HG03521 (cell line): ENCODE measurements around the gene SERTAD2.

Source experiments
- ATAC-seq: cut with Tn5 transposase; IDR thresholded peaks from one replicate; pipeline ENCODE4 v1.9.1; 2021; ENCODE audit warnings: mild to moderate bottlenecking, moderate library complexity; ENCODE audit not compliant: unreplicated experiment

The SERTAD2 gene, protein sequence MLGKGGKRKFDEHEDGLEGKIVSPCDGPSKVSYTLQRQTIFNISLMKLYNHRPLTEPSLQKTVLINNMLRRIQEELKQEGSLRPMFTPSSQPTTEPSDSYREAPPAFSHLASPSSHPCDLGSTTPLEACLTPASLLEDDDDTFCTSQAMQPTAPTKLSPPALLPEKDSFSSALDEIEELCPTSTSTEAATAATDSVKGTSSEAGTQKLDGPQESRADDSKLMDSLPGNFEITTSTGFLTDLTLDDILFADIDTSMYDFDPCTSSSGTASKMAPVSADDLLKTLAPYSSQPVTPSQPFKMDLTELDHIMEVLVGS

DNA sequence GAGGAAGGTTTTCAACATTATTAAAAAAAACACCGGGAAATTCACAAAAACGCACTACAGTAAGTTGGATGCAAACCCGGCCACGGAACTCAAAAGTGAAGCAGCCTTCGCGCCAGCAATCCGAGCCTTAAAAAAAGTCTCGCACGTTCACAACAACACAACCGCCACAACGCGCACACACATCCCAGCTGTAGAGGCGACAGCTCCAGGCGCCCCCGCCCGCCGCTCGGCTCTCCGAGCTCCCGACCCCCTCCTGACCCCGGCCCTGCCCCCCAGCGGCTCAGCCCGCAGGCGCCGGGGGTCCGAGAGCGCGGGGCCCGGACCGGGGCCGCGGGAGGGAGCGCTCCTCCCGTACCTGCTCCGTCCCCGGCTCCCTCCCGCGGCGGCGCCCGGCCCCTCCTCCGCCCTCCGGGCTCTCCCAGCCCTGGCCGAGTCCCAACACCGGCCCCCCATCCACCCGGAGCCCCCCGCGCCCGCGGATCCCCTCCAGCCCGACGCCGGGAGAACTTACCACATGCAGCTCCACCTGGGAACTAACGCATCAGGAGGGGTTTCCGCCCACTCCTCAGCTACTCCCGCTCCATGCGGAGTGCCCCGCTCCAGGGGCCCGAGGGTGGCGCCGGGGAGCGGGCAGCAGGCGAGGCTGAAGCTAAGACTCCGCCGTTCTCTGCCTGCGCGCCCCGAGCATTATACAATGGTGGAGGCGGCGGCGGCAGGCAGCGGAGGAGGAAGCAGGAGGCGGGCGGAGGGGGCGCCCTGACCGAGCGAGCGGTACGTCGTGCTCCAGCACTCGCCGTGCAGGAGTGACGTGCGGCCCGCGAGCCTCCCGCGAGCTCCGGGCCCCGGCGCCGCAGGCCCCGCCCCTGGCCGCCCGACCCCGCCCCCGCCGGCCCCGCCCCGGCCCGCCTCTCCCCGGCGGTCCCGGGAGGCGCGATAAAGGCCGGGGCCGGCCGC lies at the start of gene SERTAD2:
TSS of gene SERTAD2 (minus strand) at position 805 of the 954 bp plus-strand sequence. CDS start 17,042 bp downstream, outside the sequence.
- ATAC-seq = peak; percentile 68

DNA sequence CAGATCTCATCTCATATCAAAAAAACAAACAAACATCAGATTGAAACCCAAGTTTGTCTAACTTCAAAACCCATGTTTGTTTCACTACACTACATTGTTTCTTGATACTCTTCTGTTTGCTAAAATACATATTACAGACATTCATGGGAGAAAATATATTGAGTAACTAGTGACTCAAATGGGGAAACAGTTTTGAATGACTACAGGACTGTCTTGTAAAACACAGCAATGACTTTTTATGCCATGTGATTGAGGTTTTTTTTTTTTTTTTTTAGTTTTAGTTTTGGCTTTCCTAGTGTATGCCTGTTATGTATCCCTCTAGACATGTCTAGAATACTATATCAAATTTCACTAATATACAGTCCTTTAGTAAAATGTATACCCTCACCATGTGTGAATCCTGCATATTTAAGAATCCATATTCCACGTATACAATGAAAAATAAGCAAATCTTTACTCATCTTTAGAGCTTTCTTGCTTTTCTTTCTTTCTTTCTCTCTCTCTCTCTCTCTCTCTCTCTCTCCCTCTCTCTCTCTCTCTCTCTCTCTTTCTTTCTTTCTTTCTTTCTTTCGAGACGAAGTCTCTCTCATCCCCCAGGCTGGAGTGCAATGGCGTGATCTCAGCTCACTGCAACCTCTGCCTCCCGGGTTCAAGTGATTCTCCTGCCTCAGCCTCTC lies 46.6 kb upstream of the SERTAD2 start:
- ATAC-seq = no peak

DNA sequence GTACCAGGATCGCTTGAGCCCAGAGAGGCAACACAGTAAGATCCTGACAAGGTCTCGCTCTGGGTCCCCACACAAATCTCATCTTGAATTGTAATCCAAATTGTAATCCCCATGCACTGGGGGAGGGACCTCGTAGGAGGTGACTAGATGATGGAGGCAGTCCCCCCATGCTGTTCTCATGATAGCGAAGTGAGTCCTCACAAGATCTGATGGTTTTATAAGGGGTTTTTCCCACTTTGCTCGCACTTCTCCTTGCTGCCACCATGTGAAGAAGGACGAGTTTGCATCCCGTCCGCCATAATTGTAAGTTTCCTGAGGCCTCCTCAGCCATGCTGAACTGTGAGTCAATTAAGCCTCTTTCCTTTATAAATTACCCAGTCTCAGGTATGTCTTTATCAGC lies 46.0 kb upstream of the SERTAD2 start:
- ATAC-seq = no peak

DNA sequence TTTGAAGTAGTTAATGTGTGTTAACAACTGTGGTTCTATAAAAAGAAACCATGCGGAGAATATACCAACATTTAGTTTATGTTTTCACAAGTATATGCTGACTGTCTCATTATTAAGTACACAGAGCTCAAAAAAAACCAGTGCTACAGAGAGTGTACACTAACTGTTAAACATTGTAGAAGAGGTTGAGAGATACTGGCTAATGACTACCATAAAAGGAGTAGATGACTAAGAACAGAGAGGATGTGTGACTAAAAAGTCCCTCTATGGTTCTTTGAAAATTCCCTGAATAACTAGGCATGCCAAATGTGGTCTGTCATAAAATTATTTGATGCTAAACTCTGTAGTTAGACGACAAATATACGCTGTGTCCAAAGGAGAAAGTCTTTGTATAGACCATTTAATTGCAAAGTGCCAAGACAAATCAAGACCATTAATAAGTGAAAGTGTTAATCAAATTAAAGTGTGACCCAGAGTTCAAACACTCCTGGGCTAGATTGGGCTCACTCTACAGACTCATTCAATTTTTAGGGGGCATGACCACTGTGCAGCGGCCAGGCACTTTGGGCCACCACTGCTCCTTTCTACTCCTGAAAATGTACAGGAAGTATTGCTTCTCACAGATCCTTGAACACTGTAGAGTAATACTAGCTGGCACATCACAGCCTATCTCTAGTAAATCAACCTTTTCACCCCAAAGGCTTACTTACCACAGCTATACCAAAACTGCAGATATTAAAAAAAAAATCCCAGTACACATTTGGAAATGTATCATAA lies 45.1 kb upstream of the SERTAD2 start:
- ATAC-seq = peak; percentile 85

DNA sequence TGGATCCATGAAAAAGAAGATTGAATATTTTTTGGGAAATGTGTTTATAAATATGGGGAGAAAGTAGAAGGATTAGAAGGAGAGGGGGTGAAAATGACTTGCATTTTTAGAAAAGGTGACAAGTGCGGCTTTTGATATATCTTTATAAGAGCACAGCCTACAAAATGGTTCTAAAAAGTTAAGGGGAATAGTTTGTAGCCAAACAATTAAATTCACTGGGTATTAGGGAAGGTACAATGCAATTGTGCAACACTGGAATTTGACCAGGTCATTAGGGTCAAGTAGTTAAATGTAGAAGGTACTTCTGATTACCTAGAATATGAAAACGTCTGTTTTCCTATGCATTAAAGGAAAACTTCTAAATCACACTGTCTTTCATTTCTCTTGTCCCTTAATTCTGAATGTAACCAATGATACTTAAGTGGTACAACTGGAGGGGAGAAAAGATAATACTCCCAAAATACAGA lies 44.5 kb upstream of the SERTAD2 start:
- ATAC-seq = no peak

DNA sequence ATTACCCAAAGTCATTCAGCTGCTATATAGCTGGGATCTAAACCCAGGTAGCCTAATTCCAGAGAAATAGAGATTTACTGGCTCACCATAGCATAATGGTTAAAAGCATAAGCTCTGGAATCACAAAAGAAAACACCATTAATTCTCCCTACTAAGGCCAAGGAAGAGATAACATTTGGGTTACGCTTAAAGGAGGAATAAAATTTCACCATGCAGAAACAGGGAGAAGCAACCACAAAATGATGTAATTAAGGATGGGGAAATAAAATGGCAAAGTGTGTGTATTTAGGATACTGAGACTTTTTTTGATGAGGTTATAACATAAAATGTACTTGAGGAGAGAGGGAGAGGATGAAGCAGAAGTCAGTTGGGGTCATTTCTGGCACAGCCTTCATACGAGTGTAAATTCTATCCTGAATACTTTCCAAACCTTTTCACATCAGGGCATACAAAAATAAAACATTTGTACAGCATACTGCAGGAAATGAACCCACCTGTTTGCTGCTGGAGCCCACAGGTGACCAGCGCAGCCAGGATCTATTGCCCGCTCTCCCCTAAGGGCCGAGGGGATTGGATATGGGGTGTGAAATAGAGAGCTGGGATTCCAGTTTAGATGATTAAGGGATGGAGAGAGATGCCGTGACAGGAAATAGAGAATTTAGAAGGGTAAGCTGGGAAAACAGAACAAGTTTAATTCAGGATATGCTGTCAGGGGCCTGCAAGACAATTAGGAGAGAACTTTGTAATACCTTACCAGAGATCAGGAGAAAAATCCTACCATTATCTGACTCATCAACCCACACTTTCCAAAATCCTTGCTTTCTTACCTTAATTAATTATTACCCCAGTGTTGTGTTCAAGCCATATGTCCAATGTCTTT lies 43.8 kb upstream of the SERTAD2 start:
- ATAC-seq = no peak

DNA sequence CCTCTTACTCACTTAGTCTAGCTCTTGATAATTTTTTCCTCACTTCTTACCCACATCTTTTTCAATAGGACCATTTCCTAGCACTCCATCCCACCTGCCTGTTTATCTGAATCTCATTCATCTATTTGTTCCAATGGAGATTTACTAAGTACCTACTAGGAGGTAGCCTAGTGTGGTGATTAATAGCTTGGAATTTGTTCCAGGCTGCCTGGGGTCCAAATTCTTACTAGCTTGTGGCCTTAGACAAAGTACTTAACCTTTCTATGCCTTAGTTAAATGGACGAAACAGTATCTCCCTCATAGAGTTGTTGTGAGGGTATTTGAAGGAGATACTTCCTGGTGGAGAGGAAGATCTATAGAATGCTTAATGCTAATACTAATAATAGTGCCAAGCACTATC lies 42.9 kb upstream of the SERTAD2 start:
- ATAC-seq = no peak

DNA sequence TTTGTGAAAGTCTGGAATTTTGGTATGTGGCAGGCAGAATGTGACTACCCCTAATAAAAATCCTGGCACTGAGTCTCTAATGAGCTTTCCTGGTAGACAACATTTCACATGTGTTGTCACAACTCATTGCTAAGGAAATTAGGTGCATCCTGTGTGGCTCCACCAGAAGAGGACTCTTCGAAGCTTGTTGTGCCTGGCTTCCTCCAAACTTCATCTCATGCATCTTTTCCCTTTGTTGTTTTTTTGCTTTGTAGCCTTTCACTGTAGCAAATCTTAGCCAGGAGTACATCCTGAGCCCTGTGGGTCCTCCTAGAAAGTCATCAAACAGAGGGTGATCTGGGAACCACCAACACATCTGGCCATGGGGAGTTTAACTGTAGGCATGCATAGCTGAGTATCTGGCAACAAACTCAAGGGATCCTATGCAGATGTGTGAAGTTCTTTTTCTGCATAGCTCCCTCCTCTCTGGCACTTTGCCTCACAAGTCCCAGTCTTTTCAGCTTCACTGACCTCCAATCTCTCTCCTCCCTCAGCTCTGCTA lies 42.1 kb upstream of the SERTAD2 start:
- no peak for ATAC-seq

DNA sequence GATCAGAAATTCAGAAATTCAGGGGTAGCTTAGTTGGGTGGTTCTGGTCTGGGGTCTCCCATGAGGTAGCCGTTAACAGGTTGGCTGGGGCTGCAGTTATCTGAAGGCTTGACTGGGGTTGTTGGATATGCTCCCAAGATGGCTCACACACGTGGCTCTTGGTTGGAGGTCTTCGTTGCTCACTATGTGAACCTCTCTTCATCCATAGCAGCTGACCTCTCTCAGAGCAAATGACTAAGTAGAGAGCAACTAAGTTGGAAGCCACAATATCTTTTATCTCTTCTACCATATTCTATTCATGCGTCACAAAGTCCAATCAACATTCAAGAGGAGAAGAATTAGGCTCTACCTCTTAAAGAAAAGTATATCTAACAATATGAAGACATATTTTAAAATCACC lies 38.7 kb upstream of the SERTAD2 start:
- ATAC-seq = no peak

DNA sequence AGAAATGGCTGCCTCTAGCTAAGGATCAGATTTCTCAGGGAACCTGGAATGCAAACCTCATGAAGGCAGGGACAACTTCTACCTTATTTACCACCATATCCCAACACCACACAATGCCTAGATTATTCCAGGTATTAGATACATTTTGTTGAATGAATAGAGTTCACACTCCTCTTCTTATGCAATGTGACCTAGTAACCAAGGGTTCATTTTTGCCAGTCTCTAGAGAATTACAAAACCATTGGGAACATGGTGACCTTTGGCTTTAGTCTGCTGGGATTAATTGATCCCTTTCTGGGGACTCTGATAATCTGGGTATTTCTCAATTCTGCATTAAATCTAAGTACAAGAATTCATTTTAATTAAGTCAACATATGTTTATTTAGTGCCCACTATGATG lies 35.2 kb upstream of the SERTAD2 start:
- ATAC-seq = no peak

DNA sequence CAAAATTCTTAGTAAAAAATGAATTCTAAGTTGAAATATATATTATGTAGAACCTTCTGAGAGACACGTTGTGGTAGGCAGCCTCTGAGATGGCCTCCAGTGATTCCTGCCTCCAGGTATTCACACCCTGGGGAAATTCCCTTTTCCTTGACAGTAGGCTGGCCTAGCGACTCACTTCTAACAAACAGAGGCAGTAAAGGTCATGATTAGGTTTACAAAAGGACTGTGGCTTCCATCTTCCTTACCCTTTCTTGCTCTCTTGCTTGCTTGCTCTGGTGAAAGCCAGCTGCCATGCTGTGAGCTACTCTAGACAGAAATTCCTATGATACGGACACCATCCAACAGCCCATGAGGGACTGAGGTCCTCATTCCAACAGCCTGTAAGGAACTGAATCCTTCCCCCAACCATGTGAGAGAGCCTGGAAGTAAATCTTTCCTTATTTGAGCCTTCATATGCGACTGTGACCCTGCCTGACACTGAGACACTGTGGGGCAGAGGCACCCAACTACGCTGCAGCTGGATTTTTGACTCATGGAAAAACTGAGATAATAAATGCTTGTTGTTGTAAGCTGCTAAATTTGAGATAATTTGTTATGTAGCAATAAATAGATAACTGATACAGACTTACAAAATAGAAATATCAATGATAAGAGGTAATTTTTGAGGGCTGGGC lies 32.7 kb upstream of the SERTAD2 start:
- no peak for ATAC-seq

DNA sequence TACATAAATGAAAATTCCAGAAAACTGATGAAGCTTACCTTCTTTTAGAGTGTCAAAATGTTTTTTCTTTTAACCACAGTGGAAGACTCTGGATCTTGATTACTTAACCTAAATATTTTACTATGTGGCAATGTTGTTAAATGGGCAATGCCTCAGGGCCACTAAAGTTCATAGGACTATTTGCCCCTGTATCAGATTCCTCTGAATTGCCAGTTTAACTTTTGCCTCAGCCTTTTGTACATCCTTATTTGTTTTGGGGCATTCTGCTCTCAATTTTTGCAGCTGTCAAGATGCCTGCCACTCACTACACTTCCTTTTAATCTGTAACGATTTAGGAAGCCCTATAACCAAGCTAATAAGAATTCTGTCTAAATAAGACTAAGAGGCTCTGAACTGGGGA lies 31.7 kb upstream of the SERTAD2 start:
- no peak for ATAC-seq

DNA sequence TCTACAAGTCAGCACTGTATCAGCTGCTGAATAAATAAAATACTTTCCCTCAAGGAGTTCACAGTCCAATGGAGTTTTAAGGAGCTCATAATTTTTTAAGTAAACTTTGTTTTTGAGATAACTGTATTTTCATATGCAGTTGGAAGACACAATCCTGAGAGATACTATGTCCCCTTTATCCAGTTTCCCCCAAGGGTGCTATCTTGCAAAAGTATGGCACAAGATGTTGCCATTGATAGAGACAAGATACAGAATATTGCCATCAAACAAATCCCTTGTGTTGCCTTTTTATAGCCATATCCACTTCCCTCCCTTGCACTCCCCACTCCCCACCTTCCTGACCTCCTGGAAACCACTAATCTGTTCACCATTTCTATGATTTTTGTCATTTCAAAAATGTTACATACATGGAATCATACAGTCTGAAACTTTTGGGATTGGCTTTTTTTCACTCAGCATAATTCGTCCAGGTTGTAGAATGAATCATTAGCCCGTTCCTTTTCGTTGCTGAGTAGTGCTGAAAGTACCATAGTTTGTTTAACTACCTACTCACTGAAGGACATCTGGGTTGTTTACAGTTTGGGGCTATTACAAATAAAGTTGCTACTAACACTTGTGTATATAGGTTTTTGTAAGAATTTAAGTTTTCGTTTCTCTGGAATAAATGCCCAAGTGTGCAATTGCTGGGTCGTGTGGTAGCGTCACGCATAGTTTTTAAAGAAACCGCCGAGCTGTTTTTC lies 30.2 kb upstream of the SERTAD2 start:
- no peak for ATAC-seq

DNA sequence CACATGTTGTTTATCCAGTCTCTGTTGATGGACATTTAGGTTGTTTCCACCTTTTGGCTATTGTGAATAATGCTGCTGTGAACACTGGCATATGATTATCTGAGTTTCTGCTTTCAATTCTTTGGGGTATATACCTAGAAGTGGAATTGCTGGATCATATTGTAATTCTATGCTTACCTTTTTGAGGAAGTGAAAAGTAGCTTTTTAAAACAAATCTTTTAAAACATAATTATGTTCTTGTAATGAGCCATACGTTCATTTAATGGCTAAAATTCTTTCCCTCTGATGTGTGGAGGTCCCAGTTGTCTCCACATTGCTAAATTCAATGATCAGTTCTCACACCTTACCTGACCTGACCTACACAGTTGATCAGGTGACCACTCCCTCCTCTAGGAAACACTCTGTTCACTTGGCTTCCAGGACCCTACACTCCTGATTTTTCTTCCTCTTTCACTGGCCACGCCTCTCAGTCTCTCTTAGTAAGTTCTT lies 27.8 kb upstream of the SERTAD2 start:
- ATAC-seq = no peak

DNA sequence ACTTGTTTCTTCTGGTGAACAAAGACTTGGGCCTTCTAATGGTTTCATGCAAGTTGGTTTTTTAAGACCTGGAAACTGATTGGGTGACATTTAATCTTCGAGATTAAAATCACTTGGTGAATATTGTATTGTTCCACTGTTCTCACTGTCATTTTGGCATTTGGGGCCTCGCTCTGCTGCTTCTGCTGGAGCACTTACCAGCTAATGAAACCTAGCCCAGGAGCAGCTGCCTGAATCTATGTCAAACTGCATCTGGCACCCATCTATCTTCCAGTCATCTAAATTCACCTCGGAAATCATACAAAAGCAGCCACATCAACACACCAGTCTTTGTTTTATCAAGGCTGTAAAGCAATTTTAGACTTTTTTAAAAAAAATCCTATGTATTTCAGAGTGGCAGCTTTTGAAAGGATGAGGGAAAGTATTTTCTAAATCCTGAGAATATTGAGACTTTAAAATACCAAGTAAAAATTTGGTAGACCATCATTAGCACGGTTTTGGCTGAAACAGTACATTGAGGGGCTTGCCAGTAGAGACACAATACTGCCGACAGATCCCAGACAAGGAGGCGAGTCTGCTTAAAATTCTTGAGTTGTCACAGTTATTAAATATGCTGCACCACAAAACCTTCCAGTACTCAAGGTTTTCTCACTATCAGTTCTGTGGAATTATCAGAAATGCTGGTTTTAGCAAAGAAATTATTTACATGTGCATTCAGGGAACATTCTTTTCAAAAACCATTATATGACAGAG lies 26.1 kb upstream of the SERTAD2 start:
- ATAC-seq = no peak

DNA sequence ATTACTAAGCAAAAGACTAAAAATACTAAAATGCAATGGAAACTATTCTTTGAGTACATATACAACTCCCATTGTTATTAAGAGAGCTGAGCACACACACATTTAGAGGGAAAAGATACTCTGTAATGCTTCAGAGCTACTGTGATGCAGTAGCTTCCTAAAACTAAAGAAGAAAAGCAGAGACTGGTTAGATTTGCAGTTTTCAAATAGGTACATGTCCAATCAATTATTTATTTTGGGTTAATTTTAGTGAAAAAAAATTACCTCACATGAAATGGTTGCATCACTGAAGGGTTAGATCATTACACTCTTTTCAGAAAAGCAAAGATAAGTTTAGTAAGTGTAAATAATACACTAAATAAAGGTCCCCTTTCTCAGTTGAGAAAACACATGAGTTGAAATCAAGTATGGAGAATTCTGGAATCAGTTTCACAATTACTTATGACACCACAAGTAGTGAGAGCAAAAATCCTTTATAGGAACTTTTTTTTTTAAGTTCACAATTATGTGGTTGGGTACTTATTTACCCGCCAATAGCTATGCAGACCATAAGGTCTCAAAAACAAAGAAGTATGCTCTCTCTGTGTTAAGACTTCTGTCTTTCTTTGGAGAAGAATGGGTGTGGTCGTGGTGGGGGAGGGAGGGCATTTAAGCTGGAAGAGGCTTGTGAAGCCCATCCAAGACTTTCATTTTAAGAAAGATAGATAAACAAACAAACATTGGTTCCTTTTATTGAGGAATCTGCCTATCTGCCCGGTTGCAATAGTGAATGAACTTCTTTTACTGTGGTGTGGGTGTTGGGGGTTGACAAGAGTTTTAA lies 25.3 kb upstream of the SERTAD2 start:
- ATAC-seq = no peak
